ENCODE results near the gene FAM237B.

GRCh38 chr7:90290244-90291113 lies 30.6 kb downstream of the FAM237B start:
- no peak for TF ChIP-seq CTCF (IDR thresholded peaks at IDR 0.05 in 4 of 5, conservative IDR thresholded peaks at IDR 0.05 in 1 of 5)
- no peak for TF ChIP-seq POLR2A (IDR thresholded peaks at IDR 0.05)

All from gastrocnemius medialis (tissue), 4 donors.